NB4 (cell line): ENCODE results near the gene BCAS3.

Experiments
- MYC ChIP-seq: IDR thresholded peaks from 2 replicates; pipeline ENCODE4 v1.6.1; 2011; ENCODE audit warnings: low read depth, low read length
- POLR2A ChIP-seq: IDR thresholded peaks from 2 replicates; pipeline ENCODE4 v1.6.1; 2011; ENCODE audit warnings: mild to moderate bottlenecking; ENCODE audit not compliant: insufficient read length; ENCODE audit errors: extremely low read depth
- TF ChIP-seq, protein P1 (sequence below): IDR thresholded peaks from one replicate; pipeline ENCODE4 v1.5.1; 2012; ENCODE audit warnings: low read depth, low read length
- TF ChIP-seq, protein P2 (sequence below): IDR thresholded peaks from 2 replicates; pipeline ENCODE4 v1.6.1; 2011; ENCODE audit warnings: low read depth, low read length

DNA sequence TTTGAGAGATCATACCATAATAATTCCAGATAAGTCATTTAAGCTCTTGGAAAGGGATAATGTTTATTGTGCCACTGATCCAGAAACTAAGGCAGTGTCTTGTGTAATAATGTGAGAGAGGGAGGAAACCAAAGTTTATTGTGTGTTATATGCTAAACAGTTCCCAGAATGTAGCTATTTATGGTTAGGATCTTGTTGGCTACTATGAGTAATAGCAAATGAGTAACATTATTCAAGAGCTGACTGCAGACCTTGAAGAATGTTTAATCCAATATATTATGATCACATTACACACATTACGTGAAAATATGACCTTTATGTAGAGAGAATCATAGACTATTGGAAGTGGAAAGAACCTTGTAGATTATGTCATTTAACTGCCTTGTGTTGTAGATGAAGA, 139.5 kb downstream of the BCAS3 start:
- TF ChIP-seq, protein P1, sequence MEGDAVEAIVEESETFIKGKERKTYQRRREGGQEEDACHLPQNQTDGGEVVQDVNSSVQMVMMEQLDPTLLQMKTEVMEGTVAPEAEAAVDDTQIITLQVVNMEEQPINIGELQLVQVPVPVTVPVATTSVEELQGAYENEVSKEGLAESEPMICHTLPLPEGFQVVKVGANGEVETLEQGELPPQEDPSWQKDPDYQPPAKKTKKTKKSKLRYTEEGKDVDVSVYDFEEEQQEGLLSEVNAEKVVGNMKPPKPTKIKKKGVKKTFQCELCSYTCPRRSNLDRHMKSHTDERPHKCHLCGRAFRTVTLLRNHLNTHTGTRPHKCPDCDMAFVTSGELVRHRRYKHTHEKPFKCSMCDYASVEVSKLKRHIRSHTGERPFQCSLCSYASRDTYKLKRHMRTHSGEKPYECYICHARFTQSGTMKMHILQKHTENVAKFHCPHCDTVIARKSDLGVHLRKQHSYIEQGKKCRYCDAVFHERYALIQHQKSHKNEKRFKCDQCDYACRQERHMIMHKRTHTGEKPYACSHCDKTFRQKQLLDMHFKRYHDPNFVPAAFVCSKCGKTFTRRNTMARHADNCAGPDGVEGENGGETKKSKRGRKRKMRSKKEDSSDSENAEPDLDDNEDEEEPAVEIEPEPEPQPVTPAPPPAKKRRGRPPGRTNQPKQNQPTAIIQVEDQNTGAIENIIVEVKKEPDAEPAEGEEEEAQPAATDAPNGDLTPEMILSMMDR: no peak
- TF ChIP-seq POLR2A (no peak), MYC (no peak)
- TF ChIP-seq, protein P2, sequence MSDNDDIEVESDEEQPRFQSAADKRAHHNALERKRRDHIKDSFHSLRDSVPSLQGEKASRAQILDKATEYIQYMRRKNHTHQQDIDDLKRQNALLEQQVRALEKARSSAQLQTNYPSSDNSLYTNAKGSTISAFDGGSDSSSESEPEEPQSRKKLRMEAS: no peak
